Activated CD8-positive, alpha-beta memory T cell treated with anti-CD3 and anti-CD28 coated beads for 36 hours (primary cell): ENCODE measurements around the gene RPL36. TPM values are rescaled to one million over a fixed set of nuclear protein-coding genes. Genes with fewer than 3 reads are reported as not detected.

Experiments
- CTCF ChIA-PET: fragments of 350-600 bp; sonication (Branson Sonifier 250); formaldehyde crosslinking; loops from one replicate; lab custom pipeline; 2021; ENCODE audit warnings: antibody characterized with exemption; lab: Charles Lee
- POLR2A ChIA-PET: fragments of 350-600 bp; sonication (Branson Sonifier 250); formaldehyde crosslinking; loops from one replicate; lab custom pipeline; 2021; ENCODE audit warnings: antibody characterized with exemption; lab: Charles Lee
- total RNA-seq, 2 experiments: library from RNA; stranded (reverse); gene quantifications; one replicate each; pipeline ENCODE4 v1.2.3, GENCODE V29; 2021

Gene RPL36
- total RNA-seq, 2 experiments from 2014 or later = 1,455 to 1,458 TPM

DNA sequence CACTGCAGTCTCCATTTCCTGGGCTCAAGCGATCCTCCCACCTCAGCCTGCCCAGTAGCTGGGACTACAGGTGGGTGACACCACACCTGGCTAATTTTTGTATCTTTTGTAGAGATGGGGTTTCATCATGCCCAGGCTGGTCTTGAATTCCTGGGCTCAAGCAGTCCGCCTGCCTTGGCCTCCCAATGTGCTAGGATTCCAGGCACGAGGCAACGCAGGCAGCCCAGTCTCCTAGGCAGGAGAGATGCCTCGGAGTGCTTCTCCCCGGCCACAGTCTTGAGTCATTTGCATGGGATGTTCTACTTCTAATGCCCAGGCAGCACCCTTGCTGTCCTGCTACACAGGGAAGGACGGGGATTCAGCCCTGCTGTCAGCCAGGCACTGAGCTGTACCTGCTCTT, 18.5 kb upstream of the RPL36 start:
- POLR2A ChIA-PET = no interaction called here
- CTCF ChIA-PET = no interaction called here

DNA sequence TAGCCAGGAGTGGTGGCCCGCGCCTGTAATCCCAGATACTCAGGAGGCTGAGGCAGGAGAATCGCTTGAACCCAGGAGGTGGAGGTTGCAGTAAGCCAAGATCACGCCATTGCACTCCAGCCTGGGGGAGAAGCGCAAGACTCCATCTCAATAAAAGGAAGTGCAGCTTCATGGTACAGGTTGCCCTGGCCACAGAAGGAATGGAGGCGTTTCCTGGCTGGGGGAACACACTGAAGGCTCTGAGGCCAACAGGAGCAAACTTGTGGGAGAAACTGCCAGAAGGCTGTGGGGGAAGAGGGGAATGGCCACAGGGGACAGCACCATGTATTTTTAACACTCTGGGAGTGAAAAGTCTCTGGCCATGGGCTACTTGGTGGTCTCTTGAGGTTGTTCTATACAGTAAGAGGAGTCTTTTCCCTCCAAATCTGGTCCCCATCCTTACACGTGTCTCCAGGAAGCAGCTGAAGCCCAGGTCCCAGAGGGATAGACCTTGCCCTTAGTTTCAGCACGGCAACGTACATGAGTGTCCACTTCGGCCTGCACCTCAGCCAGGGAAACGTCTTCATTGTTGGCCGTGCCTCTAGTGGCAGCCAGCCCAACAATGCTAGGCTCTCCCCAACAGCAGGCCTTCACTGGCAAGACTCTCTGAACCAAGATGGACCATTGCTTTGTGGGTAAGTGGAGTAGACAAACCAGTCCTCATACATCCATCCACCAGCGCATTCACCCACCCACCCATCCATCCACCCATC, 17.2 kb upstream of the RPL36 start:
- POLR2A ChIA-PET = no interaction called here
- CTCF ChIA-PET = interaction anchor here (0.6 kb wide), 1 partner anchor 70 kb away, joined by 3 read pairs; no protein-coding TSS in a partner anchor

GRCh38 chr19:5673752-5674151, 16.3 kb upstream of the RPL36 start:
- ChIA-PET CTCF (no interaction called here), POLR2A (no interaction called here)

DNA sequence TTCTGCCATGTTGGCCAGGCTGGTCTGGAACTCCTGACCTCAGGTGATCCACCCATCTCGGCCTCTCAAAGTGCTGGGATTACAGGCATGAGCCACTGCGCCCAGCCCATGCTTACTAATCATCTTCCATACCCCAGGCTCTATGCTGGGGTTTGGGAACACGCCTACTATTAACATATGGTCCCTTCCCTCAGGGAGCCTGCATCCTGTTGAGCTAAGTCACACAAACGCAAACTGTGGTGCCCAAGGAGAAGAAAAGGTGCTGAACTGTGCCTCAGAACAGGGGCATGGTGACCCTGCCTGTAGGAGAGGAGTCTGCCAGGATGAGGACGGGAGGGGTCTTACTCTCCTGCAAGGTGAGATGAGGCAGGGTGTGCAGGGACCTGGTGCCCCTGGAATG, 15.4 kb upstream of the RPL36 start:
- ChIA-PET POLR2A (no interaction called here), CTCF (interaction anchor here (2.7 kb wide), 1 partner anchor 14 kb away, joined by 7 read pairs; no protein-coding TSS in a partner anchor)

DNA sequence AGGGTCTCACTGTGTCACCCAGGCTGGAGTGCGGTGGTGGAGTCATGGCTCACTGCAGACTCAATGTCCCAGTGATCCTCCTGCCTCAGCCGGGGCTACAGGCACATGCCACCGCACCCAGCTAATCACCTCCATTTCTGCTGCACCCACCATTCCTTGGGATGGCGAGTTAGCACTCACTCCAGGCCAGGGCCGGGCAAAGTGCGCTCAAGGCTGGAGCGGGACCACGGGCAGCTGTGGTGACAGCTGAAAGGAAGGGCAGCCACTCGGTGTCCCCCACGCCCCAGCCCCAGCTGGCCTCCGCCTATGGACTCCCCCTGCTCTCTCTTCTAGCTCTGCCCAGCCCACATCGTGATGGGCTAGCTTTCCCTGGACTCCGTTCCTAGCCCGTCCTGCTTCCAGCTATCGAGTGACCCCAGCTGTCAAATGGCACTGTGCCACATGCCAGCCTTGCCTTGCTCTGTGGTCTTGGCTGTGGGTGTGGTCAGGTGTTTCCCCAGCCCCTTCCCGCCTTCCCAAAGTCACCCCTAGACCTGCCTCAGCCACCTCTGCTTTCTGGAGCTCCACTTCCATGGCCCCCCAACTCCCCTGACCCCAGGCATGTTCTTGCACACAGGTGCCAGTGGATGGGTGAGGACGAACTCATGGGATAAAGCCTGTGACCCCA, 13.9 kb upstream of the RPL36 start:
- POLR2A ChIA-PET = no interaction called here
- CTCF ChIA-PET = interaction anchor here (0.6 to 2.7 kb wide), 2 partner anchors 13 to 736 kb away, joined by 3 to 7 read pairs; no protein-coding TSS in a partner anchor

GRCh38 chr19:5676772-5677105, 13.4 kb upstream of the RPL36 start:
- ChIA-PET POLR2A (no interaction called here), CTCF (interaction anchor here (0.6 to 2.7 kb wide), 2 partner anchors 12 to 736 kb away, joined by 3 to 7 read pairs; no protein-coding TSS in a partner anchor)

GRCh38 chr19:5677136-5677535, 13.0 kb upstream of the RPL36 start:
- POLR2A ChIA-PET = no interaction called here
- CTCF ChIA-PET = interaction anchor here (2.7 kb wide), 1 partner anchor 12 kb away, joined by 7 read pairs; no protein-coding TSS in a partner anchor

DNA sequence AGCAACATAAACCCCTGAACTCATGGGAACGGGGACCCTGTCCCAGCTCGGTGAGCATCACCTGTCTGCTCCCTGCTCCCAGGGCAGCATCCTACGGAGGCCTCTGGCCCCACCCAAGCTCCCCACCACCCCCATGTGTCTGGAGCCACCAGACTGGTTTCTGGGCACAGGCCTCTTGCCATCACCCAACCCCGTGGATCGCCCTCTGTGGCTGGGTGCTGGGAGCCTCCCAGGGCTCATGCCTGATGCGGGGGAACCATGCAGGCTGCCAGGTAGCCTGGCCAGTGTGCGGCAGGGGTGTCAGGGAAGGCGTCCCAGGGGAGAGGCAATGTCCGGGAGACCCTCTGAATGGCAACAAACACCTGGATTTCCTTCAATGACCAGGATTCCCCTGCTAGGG, 12.5 kb upstream of the RPL36 start:
- ChIA-PET CTCF (interaction anchor here (0.6 to 1.7 kb wide), 2 partner anchors 10 to 68 kb away, joined by 3 read pairs; no protein-coding TSS in a partner anchor), POLR2A (no interaction called here)

DNA sequence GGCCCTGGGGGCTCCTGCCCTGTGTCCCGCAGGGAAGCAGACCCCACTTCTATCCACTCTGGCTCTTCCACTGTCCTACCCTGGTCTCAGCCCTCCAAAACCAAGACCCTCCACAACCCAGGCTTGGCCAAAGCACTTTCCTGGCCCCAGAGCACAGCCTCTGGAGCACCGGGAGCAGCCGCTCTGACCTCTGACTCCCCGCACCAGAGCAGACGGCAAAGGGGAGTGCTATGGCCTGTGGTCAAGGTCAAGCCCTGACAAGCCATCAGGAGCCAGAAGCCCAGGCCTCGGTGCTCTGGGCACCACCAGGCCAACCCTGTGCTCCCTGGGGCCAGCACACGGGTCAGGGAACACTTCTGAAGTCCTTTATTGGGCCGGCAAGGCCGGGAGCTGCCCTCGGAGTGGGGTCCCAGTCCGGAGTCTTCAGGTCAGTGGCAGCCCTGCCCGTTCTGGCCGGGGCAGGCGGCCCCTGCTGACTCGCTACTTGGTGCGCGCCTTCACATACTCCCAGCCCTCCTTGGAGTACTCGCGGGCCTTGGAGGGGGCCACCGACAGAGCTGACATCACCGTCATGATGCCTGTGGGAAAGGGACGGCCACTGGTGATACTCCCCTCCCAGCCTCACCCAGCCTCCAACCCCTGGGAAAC, 11.9 kb upstream of the RPL36 start:
- ChIA-PET POLR2A (interaction anchor here (0.6 kb wide), 2 partner anchors 18 to 31 kb away, joined by 4 to 6 read pairs; no protein-coding TSS in a partner anchor), CTCF (interaction anchor here (0.6 to 1.7 kb wide), 2 partner anchors 9 to 69 kb away, joined by 3 read pairs; no protein-coding TSS in a partner anchor)

DNA sequence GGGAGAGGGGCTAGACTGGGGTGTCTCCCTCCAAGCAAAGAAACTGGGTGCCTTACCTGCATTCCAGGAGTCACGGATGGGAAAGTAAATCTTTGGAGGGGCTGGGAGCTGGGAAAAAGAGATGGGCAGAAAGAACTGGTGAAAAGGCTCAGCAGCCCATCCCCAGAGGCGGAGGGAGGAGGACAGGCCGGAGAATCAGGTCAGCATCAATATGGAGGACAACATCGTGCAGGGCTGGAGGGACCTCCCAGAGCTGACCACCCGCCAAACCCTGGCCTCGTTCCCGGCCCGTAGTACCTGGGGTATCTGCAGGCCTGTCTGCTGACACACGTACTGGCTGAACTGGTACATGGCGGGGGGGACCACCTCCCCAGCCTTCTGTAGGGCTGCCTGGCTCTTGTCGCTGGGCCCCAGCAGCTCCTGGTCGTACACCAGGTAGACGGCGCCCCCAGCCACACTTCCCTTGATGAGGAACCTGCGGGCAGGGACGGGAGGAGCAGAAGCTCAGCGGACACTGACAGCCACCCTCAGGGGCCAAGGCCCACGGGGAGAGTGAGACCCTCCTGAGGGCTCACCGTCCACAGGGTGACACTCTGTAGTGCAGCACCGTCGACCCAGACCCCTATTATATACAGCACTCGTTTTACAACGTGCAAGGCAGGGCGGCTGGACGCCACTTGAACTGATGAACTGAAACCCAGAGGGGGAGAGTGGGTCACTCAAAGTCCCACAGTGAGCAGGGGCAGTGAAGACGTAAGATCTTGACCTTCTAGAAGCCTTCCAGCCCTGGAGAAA, 10.6 kb upstream of the RPL36 start:
- POLR2A ChIA-PET = no interaction called here
- CTCF ChIA-PET = interaction anchor here (0.8 to 1.7 kb wide), 2 partner anchors 8 to 10 kb away, joined by 3 to 4 read pairs; partner anchors contain the start of gene RPL36

- ChIA-PET CTCF (interaction anchor here (0.8 kb wide), 1 partner anchor 10 kb away, joined by 4 read pairs; the partner anchor contains the start of gene RPL36), POLR2A (no interaction called here)
Measured at GRCh38 chr19:5680084-5680436, 10.0 kb upstream of the RPL36 start.

- CTCF ChIA-PET = interaction anchor here (1.6 kb wide), 1 partner anchor 9 kb away, joined by 4 read pairs; the partner anchor contains the start of gene RPL36
- POLR2A ChIA-PET = no interaction called here
Measured at GRCh38 chr19:5680437-5681368, 9.4 kb upstream of the RPL36 start, which contains the start of the genes HSD11B1L and MICOS13. Gene HSD11B1L (plus strand): TSS chr19:5681027. CDS start chr19:5684833, 3,806 bp downstream. Gene MICOS13 (minus strand): TSS chr19:5680516. CDS start chr19:5680486, 30 bp downstream.

GRCh38 chr19:5681391-5682106, 8.5 kb upstream of the RPL36 start:
- POLR2A ChIA-PET = interaction anchor here (1.0 kb wide), 1 partner anchor 10 kb away, joined by 4 read pairs; no protein-coding TSS in a partner anchor
- CTCF ChIA-PET = interaction anchor here (0.9 to 1.6 kb wide), 2 partner anchors 8 to 27 kb away, joined by 3 to 4 read pairs; partner anchors contain the start of gene RPL36

DNA sequence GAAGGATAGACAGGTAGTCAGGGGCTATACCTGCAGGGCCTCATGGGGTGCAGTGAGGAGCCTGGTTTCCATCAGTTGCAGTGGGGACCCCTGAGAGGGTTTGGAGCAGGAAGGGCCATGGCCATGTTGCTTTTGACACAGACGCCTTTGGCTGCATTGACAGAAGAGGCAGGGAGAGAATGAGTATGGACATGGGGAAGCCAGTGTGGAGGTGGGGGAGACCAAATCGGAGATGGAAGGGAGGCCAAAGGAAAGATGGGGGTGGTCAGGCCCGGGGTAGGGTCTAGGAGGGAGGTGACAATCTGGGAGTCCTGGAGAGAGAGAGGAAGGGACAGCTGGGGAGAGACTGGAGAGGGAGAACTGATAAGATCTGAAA, 8.0 kb upstream of the RPL36 start:
- ChIA-PET POLR2A (interaction anchor here (0.6 to 1.0 kb wide), 2 partner anchors 9 to 38 kb away, joined by 3 to 4 read pairs; partner anchors contain the start of gene CATSPERD), CTCF (interaction anchor here (0.9 to 1.6 kb wide), 2 partner anchors 8 to 27 kb away, joined by 3 to 4 read pairs; partner anchors contain the start of gene RPL36)

GRCh38 chr19:5683177-5683886, 6.8 kb upstream of the RPL36 start:
- ChIA-PET CTCF (no interaction called here), POLR2A (interaction anchor here (1.0 kb wide), 1 partner anchor 36 kb away, joined by 4 read pairs; the partner anchor contains the start of genes CATSPERD and LONP1)
